ENCODE measurements around the gene RAD23A. TPM values are rescaled to one million over a fixed set of nuclear protein-coding genes. Genes with fewer than 3 reads are reported as not detected.

The RAD23A gene
- polyA plus RNA-seq, 2 of the 4 experiments (the other 2 are of a cell fraction), result 56.2 to 71.6 TPM

GRCh38 chr19:13003081-13003480, 57.4 kb downstream of the RAD23A start:
- POLR2A ChIA-PET, result no interaction called here
- DNase-seq (ENCODE audit: low read depth in 1 of 2, low spot score in 1 of 2) (no peak), FAIRE-seq (no peak), ATAC-seq (no peak)
- 83% methylated on average over 15 of the region's 15 CpGs for WGBS (ENCODE audit: missing lambda C conversion rate)
- no peak overlapping the region for H3K4me3 ChIP-seq
- H3K27ac ChIP-seq, result no peak overlapping the region
- H3K9me3 ChIP-seq, result no peaks in the 10 kb centered on the region
- H3K4me2 ChIP-seq, result no peak overlapping the region
- CTCF ChIA-PET, result interaction anchor here (0.5 to 1.4 kb wide), 6 partner anchors 10 to 130 kb away, joined by 3 to 5 read pairs (median 4); no protein-coding TSS in a partner anchor
- no peaks in the 10 kb centered on the region for H3K4me1 ChIP-seq
- TF ChIP-seq NR3C1 (IDR thresholded peaks at IDR 0.05) (no peak), FOSB (CRISPR knock-in tag; IDR thresholded peaks at IDR 0.05) (no peak), EHMT2 (IDR thresholded peaks at IDR 0.05; ENCODE audit: low read depth) (no peak), SREBF2 (IDR thresholded peaks at IDR 0.05) (no peak), POLR2AphosphoS2 (conservative IDR thresholded peaks at IDR 0.05; ENCODE audit: low read length) (no peak), CEBPB (IDR thresholded peaks at IDR 0.05) (no peak), FOSL2 (IDR thresholded peaks at IDR 0.05) (no peak), FOSL2 (CRISPR knock-in tag; IDR thresholded peaks at IDR 0.05) (no peak), MAZ (IDR thresholded peaks at IDR 0.05; ENCODE audit: borderline replicate concordance, low read depth, low read length) (no peak), PHF8 (IDR thresholded peaks at IDR 0.05; ENCODE audit: borderline replicate concordance, low read depth) (no peak), EP300 (IDR thresholded peaks at IDR 0.05) (no peak), HDAC2 (IDR thresholded peaks at IDR 0.05) (no peak), RFX5 (IDR thresholded peaks at IDR 0.05) (no peak), SMC3 (IDR thresholded peaks at IDR 0.05) (no peak)
- TF ChIP-seq, protein P1, sequence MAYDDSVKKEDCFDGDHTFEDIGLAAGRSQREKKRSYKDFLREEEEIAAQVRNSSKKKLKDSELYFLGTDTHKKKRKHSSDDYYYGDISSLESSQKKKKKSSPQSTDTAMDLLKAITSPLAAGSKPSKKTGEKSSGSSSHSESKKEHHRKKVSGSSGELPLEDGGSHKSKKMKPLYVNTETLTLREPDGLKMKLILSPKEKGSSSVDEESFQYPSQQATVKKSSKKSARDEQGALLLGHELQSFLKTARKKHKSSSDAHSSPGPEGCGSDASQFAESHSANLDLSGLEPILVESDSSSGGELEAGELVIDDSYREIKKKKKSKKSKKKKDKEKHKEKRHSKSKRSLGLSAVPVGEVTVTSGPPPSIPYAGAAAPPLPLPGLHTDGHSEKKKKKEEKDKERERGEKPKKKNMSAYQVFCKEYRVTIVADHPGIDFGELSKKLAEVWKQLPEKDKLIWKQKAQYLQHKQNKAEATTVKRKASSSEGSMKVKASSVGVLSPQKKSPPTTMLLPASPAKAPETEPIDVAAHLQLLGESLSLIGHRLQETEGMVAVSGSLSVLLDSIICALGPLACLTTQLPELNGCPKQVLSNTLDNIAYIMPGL (CRISPR knock-in tag; IDR thresholded peaks at IDR 0.05; ENCODE audit: borderline replicate concordance), result no peak

Small RNAs within 50 kb of the gene (small RNA-seq; reads per million reads assigned to genes)
- gene MIR5695 (0 to 1.2 (median 0) reads per million in 6 experiments), gene MIR6515 (0 reads per million in 6 experiments)

Other genes with a start within 250 kb of the RAD23A start
- gene FBXW9, start 249.2 kb upstream of the RAD23A start, polyA plus RNA-seq (2011; rRNA removed), result 5.7 and 6.9 TPM in 2 replicates
- gene FBXW9, start 249.2 kb upstream of the RAD23A start, polyA plus RNA-seq (2017; fragmentation: RNase III; extraction: RNeasy Plus Mini Kit Qiagen cat#74134 plus additional on column Dnase treatment), result 7.3 to 8.1 TPM (median 8.0 TPM) in 3 replicates
- gene TNPO2, start 221.9 kb upstream of the RAD23A start, polyA plus RNA-seq (2011; rRNA removed), result 33.7 and 38.0 TPM in 2 replicates
- 39.8 to 42.5 TPM (median 41.0 TPM) in 3 replicates for gene TNPO2, start 221.9 kb upstream of the RAD23A start, polyA plus RNA-seq (2017; fragmentation: RNase III; extraction: RNeasy Plus Mini Kit Qiagen cat#74134 plus additional on column Dnase treatment)
- 105 and 137 TPM in 2 replicates for gene TRIR, start 211.2 kb upstream of the RAD23A start, polyA plus RNA-seq (2011; rRNA removed)
- 144 to 154 TPM (median 152 TPM) in 3 replicates for gene TRIR, start 211.2 kb upstream of the RAD23A start, polyA plus RNA-seq (2017; fragmentation: RNase III; extraction: RNeasy Plus Mini Kit Qiagen cat#74134 plus additional on column Dnase treatment)
- 84.9 and 87.0 TPM in 2 replicates for gene GET3, start 208.4 kb upstream of the RAD23A start, polyA plus RNA-seq (2011; rRNA removed)
- 82.7 to 96.7 TPM (median 91.7 TPM) in 3 replicates for gene GET3, start 208.4 kb upstream of the RAD23A start, polyA plus RNA-seq (2017; fragmentation: RNase III; extraction: RNeasy Plus Mini Kit Qiagen cat#74134 plus additional on column Dnase treatment)
- not detected in 2 replicates for gene BEST2, start 194.1 kb upstream of the RAD23A start, polyA plus RNA-seq (2011; rRNA removed)
- gene BEST2, start 194.1 kb upstream of the RAD23A start, polyA plus RNA-seq (2017; fragmentation: RNase III; extraction: RNeasy Plus Mini Kit Qiagen cat#74134 plus additional on column Dnase treatment), result not detected in 3 replicates
- 8.3 and 10.1 TPM in 2 replicates for gene HOOK2, start 170.3 kb upstream of the RAD23A start, polyA plus RNA-seq (2011; rRNA removed)
- 18.5 to 24.6 TPM (median 21.5 TPM) in 3 replicates for gene HOOK2, start 170.3 kb upstream of the RAD23A start, polyA plus RNA-seq (2017; fragmentation: RNase III; extraction: RNeasy Plus Mini Kit Qiagen cat#74134 plus additional on column Dnase treatment)
- 72.5 and 94.7 TPM in 2 replicates for gene JUNB, start 154.4 kb upstream of the RAD23A start, polyA plus RNA-seq (2011; rRNA removed)
- 47.2 to 57.7 TPM (median 55.6 TPM) in 3 replicates for gene JUNB, start 154.4 kb upstream of the RAD23A start, polyA plus RNA-seq (2017; fragmentation: RNase III; extraction: RNeasy Plus Mini Kit Qiagen cat#74134 plus additional on column Dnase treatment)
- gene PRDX2, start 144.1 kb upstream of the RAD23A start, polyA plus RNA-seq (2011; rRNA removed), result 0.48 and 0.57 TPM in 2 replicates
- 0.49 to 0.91 TPM (median 0.84 TPM) in 3 replicates for gene PRDX2, start 144.1 kb upstream of the RAD23A start, polyA plus RNA-seq (2017; fragmentation: RNase III; extraction: RNeasy Plus Mini Kit Qiagen cat#74134 plus additional on column Dnase treatment)
- gene THSD8, start 143.8 kb upstream of the RAD23A start, polyA plus RNA-seq (2011; rRNA removed), result 4.9 and 10.7 TPM in 2 replicates
- not detected in 3 replicates for gene THSD8, start 143.8 kb upstream of the RAD23A start, polyA plus RNA-seq (2017; fragmentation: RNase III; extraction: RNeasy Plus Mini Kit Qiagen cat#74134 plus additional on column Dnase treatment)
- 27.2 and 37.2 TPM in 2 replicates for gene RNASEH2A, start 139.3 kb upstream of the RAD23A start, polyA plus RNA-seq (2011; rRNA removed)
- 40.7 to 45.5 TPM (median 41.7 TPM) in 3 replicates for gene RNASEH2A, start 139.3 kb upstream of the RAD23A start, polyA plus RNA-seq (2017; fragmentation: RNase III; extraction: RNeasy Plus Mini Kit Qiagen cat#74134 plus additional on column Dnase treatment)
- 0.09 TPM in 1 of 2 replicates, not detected in the other for gene RTBDN, start 111.3 kb upstream of the RAD23A start, polyA plus RNA-seq (2011; rRNA removed)
- gene RTBDN, start 111.3 kb upstream of the RAD23A start, polyA plus RNA-seq (2017; fragmentation: RNase III; extraction: RNeasy Plus Mini Kit Qiagen cat#74134 plus additional on column Dnase treatment), result 0.14 to 0.36 TPM (median 0.25 TPM) in 3 replicates
- gene MAST1, start 107.3 kb upstream of the RAD23A start, polyA plus RNA-seq (2011; rRNA removed), result 1.4 and 1.8 TPM in 2 replicates
- 1.8 to 3.0 TPM (median 2.2 TPM) in 3 replicates for gene MAST1, start 107.3 kb upstream of the RAD23A start, polyA plus RNA-seq (2017; fragmentation: RNase III; extraction: RNeasy Plus Mini Kit Qiagen cat#74134 plus additional on column Dnase treatment)
- 15.7 and 22.9 TPM in 2 replicates for gene DNASE2, start 64.4 kb upstream of the RAD23A start, polyA plus RNA-seq (2011; rRNA removed)
- gene DNASE2, start 64.4 kb upstream of the RAD23A start, polyA plus RNA-seq (2017; fragmentation: RNase III; extraction: RNeasy Plus Mini Kit Qiagen cat#74134 plus additional on column Dnase treatment), result 19.9 to 24.9 TPM (median 24.6 TPM) in 3 replicates
- not detected in 2 replicates for gene KLF1, start 58.7 kb upstream of the RAD23A start, polyA plus RNA-seq (2011; rRNA removed)
- gene KLF1, start 58.7 kb upstream of the RAD23A start, polyA plus RNA-seq (2017; fragmentation: RNase III; extraction: RNeasy Plus Mini Kit Qiagen cat#74134 plus additional on column Dnase treatment), result not detected in 3 replicates
- gene GCDH, start 54.7 kb upstream of the RAD23A start, polyA plus RNA-seq (2011; rRNA removed), result 8.0 and 8.8 TPM in 2 replicates
- 14.9 to 18.8 TPM (median 15.2 TPM) in 3 replicates for gene GCDH, start 54.7 kb upstream of the RAD23A start, polyA plus RNA-seq (2017; fragmentation: RNase III; extraction: RNeasy Plus Mini Kit Qiagen cat#74134 plus additional on column Dnase treatment)
- 0.13 and 0.41 TPM in 2 replicates for gene SYCE2, start 26.6 kb upstream of the RAD23A start, polyA plus RNA-seq (2011; rRNA removed)
- gene SYCE2, start 26.6 kb upstream of the RAD23A start, polyA plus RNA-seq (2017; fragmentation: RNase III; extraction: RNeasy Plus Mini Kit Qiagen cat#74134 plus additional on column Dnase treatment), result 0.25 to 0.40 TPM (median 0.39 TPM) in 3 replicates
- gene FARSA, start 12.2 kb upstream of the RAD23A start, polyA plus RNA-seq (2011; rRNA removed), result 18.1 and 20.1 TPM in 2 replicates
- gene FARSA, start 12.2 kb upstream of the RAD23A start, polyA plus RNA-seq (2017; fragmentation: RNase III; extraction: RNeasy Plus Mini Kit Qiagen cat#74134 plus additional on column Dnase treatment), result 57.4 to 62.2 TPM (median 58.7 TPM) in 3 replicates
- gene CALR, start 7.3 kb upstream of the RAD23A start, polyA plus RNA-seq (2011; rRNA removed), result 356 and 419 TPM in 2 replicates
- gene CALR, start 7.3 kb upstream of the RAD23A start, polyA plus RNA-seq (2017; fragmentation: RNase III; extraction: RNeasy Plus Mini Kit Qiagen cat#74134 plus additional on column Dnase treatment), result 484 to 507 TPM (median 494 TPM) in 3 replicates
- gene GADD45GIP1, start 11.4 kb downstream of the RAD23A start, polyA plus RNA-seq (2011; rRNA removed), result 18.3 and 26.4 TPM in 2 replicates
- 30.7 to 31.9 TPM (median 31.1 TPM) in 3 replicates for gene GADD45GIP1, start 11.4 kb downstream of the RAD23A start, polyA plus RNA-seq (2017; fragmentation: RNase III; extraction: RNeasy Plus Mini Kit Qiagen cat#74134 plus additional on column Dnase treatment)
- 0.12 and 0.16 TPM in 2 replicates for gene DAND5, start 23.7 kb downstream of the RAD23A start, polyA plus RNA-seq (2011; rRNA removed)
- gene DAND5, start 23.7 kb downstream of the RAD23A start, polyA plus RNA-seq (2017; fragmentation: RNase III; extraction: RNeasy Plus Mini Kit Qiagen cat#74134 plus additional on column Dnase treatment), result 0.12 to 0.21 TPM (median 0.14 TPM) in 3 replicates
- 0.52 and 1.0 TPM in 2 replicates for gene NFIX, start 49.6 kb downstream of the RAD23A start, polyA plus RNA-seq (2011; rRNA removed)
- 3.0 to 4.5 TPM (median 3.0 TPM) in 3 replicates for gene NFIX, start 49.6 kb downstream of the RAD23A start, polyA plus RNA-seq (2017; fragmentation: RNase III; extraction: RNeasy Plus Mini Kit Qiagen cat#74134 plus additional on column Dnase treatment)
- 0.08 and 0.26 TPM in 2 replicates for gene LYL1, start 157.0 kb downstream of the RAD23A start, polyA plus RNA-seq (2011; rRNA removed)
- gene LYL1, start 157.0 kb downstream of the RAD23A start, polyA plus RNA-seq (2017; fragmentation: RNase III; extraction: RNeasy Plus Mini Kit Qiagen cat#74134 plus additional on column Dnase treatment), result 0.30 to 0.82 TPM (median 0.39 TPM) in 3 replicates
- gene TRMT1, start 170.9 kb downstream of the RAD23A start, polyA plus RNA-seq (2011; rRNA removed), result 16.3 and 18.2 TPM in 2 replicates
- 29.8 to 40.2 TPM (median 35.2 TPM) in 3 replicates for gene TRMT1, start 170.9 kb downstream of the RAD23A start, polyA plus RNA-seq (2017; fragmentation: RNase III; extraction: RNeasy Plus Mini Kit Qiagen cat#74134 plus additional on column Dnase treatment)
- gene NACC1, start 172.4 kb downstream of the RAD23A start, polyA plus RNA-seq (2011; rRNA removed), result 26.1 and 30.0 TPM in 2 replicates
- 32.4 to 39.8 TPM (median 37.9 TPM) in 3 replicates for gene NACC1, start 172.4 kb downstream of the RAD23A start, polyA plus RNA-seq (2017; fragmentation: RNase III; extraction: RNeasy Plus Mini Kit Qiagen cat#74134 plus additional on column Dnase treatment)
- gene STX10, start 204.5 kb downstream of the RAD23A start, polyA plus RNA-seq (2011; rRNA removed), result 39.1 and 41.5 TPM in 2 replicates
- gene STX10, start 204.5 kb downstream of the RAD23A start, polyA plus RNA-seq (2017; fragmentation: RNase III; extraction: RNeasy Plus Mini Kit Qiagen cat#74134 plus additional on column Dnase treatment), result 56.1 to 63.6 TPM (median 61.2 TPM) in 3 replicates
- gene IER2, start 204.5 kb downstream of the RAD23A start, polyA plus RNA-seq (2011; rRNA removed), result 52.5 and 75.7 TPM in 2 replicates
- gene IER2, start 204.5 kb downstream of the RAD23A start, polyA plus RNA-seq (2017; fragmentation: RNase III; extraction: RNeasy Plus Mini Kit Qiagen cat#74134 plus additional on column Dnase treatment), result 35.9 to 39.9 TPM (median 36.7 TPM) in 3 replicates

All from A549 (cell line).